Myocyte (in vitro differentiated cells): Measurements from ENCODE around the gene TUBA8. TPM values are rescaled to one million over a fixed set of nuclear protein-coding genes. Genes with fewer than 3 reads are reported as not detected.

Experiments
- DNase-seq: peaks from one replicate; pipeline ENCODE4 v3.0.0-alpha.2; 2012; ENCODE audit warnings: low read depth
- total RNA-seq: library from RNA; depleted of rRNA; stranded (reverse); fragments of >200 nt; gene quantifications from 2 replicates; pipeline ENCODE4 v1.2.3, GENCODE V29; 2014

Gene TUBA8
- total RNA-seq, 1 donor from 2014 or later, result 20.9 TPM

DNA sequence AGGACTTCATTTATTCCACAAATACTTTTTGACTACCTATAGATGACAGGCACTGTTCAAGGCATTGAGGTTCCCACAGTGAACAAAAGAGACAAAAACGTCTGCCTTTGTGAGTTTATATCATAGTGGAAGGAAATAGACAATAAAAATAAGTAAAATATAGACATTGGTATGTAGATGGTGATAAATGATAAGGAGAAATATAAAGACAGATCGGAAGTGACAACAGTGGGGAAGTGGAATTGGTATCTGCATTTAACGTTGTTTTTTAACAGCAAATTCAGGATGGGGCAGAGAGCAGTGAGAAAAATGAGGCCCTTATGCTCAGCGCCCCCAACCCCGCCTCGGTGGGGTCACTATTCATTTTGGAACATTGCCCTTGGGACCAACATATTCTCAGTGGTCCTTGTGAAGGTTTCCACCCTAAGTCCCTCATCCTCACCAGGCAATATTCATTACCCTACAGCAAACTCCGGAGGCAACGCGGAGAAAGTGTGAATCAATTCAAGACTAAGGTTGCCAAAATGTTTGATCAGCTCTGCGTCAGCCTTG is 33.4 kb upstream of the TUBA8 start:
- no peak for DNase-seq

DNA sequence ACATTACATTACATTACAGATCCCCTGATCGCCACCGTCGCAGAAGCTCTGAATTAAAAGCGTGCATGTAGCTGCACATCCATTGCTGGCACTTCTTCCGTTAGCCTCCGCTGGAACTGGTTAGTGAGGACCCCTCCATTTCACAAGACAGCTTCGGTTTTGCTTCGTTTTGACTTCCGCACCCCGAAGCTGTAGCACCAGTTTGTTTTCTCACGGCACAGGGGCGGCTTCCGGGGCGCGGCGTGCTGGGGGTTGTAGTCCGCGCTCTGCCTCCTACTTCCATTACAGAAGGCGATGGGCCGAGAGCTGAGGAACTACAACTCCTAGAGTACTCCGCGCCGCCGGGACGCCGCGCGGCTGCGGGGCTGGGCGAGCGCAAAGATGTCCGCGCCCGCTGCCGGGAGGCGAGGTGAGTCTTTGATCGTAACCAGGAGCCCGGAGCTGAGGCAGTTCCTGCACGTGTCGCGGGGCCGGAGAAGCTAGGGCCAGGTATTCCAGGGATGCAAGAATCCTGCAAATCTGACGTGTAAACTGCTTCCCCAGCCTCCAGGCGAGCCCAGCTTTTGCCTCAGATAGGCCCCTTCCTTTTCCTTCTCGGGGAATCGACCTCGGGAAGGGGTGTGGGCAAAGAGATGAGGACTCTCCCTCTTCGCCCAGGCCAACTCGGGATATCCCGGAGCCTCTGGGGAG is 32.8 kb upstream of the TUBA8 start, which contains the start of gene PEX26:
TSS of gene PEX26 (plus strand) at position 352 of the 690 bp plus-strand sequence. CDS start 387 bp downstream, outside the sequence.
- peak; percentile 96 for DNase-seq

DNA sequence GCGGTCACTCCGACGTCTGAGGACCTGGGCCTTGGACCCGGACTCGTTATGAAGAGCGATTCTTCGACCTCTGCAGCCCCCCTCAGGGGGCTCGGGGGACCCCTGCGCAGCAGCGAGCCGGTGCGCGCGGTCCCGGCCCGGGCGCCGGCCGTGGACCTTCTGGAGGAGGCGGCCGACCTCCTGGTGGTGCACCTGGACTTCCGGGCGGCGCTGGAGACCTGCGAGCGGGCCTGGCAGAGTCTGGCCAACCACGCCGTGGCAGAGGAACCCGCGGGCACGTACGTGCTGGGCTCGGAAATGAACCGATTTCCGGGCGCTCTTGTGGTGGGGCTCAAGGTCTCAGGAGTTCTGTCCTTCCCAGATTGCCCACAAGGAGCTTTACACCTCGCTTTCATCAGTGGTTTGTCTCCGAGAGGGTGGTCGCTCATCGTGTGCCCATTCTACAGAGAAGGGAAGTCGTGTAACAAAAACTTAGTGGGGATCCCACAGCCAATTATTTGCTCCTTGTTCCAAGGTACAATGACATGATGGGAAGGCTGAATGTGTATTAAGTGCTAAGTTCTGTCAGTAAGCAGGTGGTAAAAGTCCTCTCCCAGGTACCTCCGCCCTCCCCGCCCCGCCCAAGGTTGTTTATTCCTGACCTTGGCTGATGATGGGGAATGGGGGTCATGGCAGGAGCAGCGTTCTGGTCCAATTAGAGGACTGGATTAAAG is 32.1 kb upstream of the TUBA8 start:
- peak; percentile 40 for DNase-seq

DNA sequence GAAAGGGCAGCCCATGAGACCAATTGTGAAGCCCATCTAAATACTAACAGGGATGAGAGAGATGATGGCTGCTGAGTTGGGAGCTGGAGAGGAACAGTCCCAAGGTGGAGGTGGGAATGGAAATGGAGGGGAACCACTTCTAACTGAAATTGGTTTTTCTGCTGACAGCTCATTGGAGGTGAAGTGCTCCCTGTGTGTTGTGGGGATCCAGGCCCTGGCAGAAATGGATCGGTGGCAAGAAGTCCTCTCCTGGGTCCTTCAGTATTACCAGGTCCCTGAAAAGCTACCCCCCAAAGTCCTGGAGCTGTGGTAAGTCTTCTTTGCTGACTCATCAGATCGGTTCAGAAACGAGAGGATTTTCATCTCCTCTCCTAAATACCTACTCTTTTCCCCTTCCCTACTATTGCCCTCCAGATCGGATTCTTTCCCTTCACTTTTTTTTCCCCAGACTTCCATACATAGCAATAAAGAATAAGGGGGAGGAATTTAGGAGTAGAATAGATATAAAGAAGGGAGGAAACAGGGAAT is 30.8 kb upstream of the TUBA8 start:
- DNase-seq, result no peak

DNA sequence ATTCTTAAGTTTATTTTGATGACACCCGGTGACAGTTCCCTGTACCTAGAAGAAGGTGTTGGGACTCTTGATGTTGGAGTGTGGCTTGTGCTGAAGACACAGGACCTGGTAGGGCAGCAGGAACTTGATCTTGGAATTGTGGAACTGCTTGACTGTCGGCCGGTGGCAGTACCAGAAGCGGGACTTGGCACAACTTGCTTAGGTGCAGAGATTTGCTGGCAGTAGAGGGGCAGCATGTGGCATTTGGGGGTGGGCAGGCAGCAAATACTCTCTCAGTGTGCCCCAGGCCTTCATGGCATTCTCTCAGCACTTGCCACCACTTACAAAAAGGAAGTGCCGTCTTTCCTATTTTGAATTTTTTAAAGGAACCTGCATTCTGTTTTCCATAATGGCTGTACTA is 29.2 kb upstream of the TUBA8 start:
- no peak for DNase-seq

DNA sequence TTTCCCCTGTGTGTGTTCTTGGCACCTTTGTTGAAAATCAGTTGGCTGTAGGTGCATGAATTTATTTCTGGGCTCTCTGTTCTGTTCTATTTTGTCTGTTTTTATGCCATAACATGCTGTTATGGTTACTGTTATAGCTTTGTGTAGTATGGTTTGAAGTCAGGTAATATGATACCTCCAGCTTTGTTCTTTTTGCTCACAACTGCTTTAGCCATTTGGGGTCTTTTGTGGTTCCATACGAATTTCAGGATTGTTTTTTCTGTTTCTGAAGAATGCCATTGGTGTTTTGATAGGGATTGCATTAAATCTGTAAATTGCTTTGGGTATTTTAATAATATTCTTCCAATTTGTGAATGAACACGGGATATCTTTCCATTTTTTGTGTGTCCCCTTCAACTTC is 28.1 kb upstream of the TUBA8 start:
- no peak for DNase-seq

DNA sequence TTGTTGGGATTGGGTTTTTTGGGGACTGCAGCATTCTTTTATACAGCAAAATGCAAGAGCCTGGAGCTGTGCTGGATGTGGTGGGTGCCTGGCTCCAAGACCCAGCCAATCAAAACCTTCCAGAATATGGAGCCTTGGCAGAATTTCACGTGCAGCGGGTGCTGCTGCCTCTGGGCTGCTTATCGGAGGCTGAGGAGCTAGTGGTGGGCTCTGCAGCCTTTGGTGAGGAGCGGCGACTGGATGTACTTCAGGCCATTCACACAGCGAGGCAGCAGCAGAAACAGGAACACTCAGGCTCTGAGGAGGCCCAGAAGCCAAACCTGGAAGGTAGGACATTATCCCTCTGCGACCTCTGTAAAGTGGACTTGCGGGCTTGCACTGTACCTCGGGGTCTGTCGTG is 27.2 kb upstream of the TUBA8 start:
- DNase-seq, result no peak

DNA sequence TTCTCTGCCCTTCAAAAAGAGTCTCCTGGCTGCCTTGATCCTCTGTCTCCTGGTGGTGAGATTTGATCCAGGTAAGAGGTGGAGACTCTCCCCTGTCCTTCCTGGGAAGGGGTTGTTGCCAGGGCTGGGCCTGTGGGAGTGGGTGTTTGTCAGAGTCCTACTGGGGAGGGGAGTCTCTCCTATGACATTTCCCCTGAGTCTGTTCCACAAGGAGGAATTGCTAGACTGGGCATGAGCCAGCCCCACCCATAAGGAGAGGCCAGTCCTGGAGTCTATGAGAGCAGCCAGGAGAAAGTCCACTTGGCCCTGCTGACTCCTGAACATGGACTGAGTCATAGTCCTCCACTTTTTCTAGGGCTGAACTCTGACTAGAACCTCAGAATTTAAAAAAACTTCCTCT is 25.4 kb upstream of the TUBA8 start:
- no peak for DNase-seq

DNA sequence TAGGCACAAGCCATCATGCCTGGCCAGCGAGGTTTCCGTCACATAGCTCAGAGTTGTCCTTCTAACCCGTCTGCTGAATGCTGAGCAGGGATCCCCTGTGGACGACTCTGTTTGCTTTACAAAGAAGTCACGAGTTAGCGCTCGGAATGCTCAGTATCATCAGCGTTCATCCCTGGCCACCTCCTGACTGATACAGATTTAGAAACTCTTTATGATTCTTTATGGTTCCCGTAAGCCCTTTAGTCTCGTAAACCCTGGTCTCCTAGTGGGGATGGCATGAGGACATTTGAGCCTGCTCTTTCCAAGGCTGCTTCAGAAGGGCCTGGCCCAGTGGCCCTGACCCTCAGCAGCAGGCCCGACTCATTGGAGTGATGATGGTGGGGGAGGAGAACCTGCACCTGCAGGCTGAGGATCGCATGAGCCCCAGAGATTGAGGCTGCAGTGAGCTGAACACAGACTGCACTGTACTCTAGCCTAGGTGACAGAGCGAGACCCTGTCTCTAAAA is 23.2 kb upstream of the TUBA8 start:
- no peak for DNase-seq

DNA sequence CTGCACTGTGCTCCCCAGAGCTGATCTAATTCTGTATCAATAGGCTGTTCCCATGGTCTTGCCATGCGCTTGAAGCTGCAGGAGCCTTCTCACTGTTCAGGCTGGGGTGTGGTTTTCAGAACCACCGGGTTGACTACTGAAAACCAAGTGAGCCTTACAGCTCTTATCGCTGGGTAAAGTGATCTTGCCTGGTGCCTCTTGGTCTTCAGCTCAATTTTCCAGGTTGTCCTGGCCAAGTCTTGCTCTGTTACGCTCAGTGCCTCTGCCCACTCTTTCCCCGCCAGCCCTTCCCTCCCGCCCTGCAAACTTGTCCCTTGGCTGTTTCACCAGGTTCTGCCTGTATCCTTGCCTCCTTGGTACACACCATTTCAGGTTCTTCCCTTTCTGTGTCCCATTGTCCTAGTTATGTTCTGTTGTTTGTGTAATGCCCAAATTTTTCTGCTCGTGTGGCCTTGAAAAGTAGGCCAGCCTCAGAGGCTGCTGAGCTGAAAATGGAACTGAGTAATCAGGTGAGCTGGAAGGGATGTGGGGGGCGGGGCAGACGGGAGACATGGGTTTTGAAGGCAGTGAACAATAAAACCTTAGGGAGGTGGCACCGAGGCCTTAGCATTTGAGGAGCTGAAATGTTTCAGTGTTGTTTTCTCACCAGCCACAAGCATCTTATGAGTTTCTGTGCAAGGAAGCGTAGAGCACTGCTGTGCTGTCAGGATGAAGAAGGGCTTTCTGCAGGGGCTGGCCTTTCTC is 21.6 kb upstream of the TUBA8 start:
- no peak for DNase-seq

DNA sequence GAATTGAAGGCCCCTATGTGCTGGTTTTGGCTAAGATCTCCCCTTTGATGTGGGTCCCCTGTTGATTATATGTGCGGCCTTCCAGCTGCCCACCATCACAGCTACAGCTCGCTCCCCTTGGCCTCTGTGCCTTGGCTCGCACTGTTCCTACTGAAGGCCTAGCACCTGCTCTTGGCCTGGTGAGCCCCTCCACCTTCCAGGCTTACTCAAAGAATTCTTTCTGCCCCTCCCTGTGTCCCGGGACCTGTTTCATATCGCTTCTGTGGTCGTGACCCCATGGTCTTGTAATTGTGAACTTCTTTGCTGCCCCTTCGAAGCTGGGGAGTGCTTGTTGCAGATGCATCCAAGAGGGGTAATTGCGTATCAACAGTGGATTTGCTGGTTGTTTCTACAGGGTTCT is 20.3 kb upstream of the TUBA8 start:
- DNase-seq, result no peak

DNA sequence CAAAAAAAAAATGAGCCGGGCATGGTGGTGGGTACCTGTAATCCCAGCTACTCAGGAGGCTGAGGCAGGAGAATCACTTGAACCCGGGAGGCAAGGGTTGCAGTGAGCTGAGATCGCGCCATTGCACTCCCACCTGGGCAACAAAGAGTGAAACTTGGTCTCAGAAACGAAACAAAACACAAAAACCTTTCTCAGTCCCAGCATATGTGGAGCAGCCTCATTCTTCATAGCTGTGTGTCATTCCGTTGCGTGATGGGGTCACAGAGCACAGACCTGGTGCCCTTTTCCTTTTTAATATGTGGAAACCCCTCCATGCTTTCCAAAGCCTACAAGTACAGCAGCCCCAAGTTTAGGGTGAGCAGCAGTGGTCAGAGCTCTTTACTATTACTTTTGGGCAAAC is 19.1 kb upstream of the TUBA8 start:
- DNase-seq, result no peak

DNA sequence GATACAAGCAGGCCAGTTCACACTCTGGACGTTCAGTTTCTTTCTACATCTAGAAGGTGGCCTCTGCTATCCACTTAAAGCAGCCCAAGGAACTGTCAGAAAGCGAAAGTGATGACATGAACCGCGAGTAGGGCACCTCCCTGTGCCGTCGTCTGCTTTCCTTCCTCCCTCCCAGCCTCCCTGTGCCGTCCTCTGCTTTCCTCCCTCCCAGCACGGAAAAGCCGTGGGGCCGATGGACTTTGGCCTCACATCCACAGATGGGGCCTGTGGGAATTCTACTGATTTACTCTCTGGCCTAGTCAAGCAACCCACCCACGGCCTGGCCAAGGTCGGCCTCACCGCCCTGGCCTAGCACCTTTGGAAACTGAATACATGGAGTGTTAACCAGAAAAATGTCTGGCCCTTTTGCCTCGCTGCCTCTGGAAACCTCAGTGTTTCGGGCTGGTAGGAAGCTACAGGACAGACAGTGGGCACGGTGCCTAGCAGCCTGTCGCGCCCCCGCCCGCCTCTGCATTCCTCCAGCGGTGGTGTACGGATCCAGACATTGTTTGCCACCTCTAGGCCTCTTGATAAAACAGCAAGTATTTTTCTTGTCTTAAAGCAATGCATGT is 18.6 kb upstream of the TUBA8 start:
- peak; percentile 82 for DNase-seq

DNA sequence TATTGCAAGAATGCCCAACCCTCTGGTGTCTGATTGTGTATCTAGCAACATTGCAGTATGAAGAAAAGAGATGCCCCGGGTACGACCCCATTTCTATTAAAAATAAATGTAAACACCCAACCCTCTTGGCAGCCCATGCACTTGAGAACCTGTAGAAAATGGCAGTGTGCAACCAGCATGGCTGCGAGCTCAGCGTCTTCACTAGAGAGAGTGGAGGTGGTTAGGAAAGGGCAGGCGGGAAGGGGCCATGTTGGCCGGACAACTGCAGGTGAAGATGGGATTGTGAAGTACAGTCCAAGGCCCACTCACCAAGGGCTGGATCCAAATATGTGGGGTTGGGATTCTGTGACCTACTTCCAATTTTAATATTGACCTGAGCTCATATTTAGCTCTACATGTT is 16.9 kb upstream of the TUBA8 start:
- no peak for DNase-seq

DNA sequence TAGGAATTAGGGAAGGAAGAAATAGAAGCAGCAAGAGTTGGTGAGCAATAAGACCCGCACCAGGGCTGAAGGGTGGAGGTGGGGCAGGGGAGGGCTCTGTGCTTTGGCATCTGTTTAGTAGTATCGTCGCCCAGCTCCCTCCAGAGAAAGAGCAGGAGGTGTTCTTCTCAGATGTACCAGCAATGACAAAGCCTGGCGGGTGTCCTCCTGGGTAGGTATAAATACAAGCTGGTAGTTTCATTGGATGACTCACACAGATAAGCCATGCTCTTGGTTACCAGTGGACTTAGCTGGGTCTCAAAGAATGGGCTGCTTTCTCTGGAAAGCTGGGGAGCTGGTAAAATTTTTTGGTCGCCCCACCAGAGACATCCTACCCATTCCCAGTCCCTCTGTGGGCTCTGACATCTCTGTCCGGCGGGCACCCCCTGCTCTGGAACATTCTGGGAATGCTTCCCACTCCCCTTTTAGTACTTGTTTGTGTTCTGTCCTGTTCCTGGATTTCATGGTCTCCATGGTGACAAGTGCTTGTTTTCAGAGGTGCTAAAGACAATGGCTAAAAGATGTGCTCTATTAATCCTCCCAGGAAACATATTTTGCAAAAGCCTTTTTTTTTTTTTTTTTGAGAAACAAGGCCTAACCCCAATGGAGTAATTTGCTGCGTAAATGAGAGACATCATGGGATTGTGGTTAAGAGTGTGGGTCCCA is 15.4 kb upstream of the TUBA8 start:
- DNase-seq, result peak; percentile 22

DNA sequence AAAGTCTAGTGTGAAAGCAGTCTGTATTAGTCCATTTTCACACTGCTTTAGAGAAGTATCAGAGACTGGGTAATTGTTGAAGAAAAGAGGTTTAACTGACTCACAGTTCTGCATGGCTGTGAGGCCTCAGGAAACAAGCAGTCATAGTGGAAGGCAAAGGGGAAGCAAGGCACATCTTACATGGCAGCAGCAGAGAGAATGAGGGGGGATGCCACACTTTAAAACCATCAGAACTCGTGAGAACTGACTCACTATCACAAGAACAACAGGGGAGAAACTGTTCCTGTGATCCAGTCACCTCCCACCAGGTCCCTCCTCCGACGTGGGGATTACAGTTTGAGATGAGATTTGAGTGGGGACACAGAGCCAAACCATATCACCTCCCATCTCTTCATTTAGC is 13.8 kb upstream of the TUBA8 start:
- no peak for DNase-seq

DNA sequence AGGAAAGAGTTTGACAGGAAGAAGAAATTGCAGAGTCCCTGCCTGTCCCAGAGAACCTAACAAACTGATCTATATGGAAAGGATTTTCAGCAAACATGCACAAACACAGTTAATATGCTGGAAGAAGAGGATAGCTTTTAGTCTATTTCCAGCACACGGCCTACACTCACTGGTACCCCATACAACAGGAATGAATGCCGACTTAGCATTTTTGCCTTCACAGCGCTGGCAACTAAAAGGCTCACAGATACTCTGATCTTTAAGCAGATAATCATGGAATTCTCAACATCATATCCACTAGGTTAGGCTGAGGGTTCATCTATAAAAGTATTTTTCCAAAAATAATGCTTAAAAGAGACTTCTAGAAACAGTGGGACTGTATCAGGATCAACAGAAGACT is 9.8 kb upstream of the TUBA8 start:
- no peak for DNase-seq

DNA sequence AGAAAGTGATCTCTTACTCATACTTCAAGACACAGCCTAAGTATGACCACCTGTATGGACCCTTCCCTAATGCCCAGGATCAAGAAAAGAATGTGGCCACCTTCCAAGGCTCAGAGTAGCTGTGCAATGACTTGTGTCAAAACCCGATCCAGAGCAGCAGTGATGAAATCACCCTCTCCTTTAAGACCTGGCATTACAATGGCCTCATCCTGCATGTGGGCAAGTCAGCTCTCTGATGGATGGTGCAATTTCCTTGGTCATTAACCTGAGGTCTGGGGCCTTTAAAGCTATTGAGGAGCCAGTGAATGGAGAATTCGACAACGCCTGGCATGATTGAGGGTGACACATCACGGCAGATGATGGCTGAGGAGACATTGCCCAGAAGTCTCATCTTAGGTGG is 9.1 kb upstream of the TUBA8 start:
- DNase-seq, result no peak

DNA sequence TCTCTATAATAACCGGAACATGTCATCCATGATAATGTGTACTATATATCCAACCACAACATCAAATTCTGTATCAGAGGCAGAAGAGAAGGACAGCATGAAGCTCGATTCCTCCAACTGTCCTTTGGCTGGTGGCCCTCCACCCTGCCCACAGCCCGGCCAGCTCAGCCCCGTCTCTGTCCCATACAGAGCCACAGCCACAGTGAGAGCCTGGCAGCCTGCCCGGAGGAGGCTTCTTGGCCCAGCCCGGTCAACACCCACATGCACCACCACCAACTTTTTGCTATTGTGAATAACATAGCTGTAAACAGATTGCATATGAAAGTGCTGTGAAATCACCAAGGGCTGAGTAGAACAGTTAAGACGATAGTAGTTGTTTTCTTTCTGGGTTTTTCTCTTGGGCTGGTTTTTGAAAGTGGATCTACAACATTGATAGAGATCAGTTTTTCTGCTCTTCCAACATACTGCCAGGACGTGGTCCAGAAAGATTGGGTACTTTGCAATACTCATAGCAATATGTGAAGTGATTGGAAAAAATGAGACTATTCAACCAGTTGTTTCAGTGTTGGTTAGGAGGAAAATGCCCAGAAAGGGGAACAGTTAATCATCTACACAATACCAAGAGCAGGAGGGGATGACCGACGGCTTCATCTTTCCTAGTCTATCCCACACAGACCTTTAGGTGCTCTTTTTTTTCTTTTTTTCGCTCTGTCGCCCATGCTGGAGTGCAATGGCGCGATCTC is 6.9 kb upstream of the TUBA8 start:
- peak; percentile 70 for DNase-seq

DNA sequence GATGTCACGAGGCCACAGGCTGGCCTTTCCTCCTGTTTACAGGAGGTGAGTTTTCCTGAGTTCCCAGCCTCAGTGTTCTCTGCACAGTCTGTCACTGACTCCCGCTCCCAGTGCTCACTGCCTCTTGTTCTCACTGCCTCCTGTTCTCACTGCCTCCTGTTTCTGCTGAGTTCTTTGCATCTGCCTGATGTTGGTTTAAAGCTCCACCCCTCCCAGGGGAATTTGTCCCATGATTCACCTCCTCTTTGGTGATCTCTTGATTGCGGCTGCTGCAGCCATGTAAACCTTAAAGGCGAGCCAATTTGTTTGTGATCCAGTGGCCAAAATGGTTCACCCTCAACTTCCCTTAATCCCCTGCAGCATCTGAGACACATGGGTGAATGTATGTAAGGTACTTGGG is 6.0 kb upstream of the TUBA8 start:
- peak; percentile 73 for DNase-seq
